ENCODE measurements around the gene ELFN2.
"Not testable (repeated sequence)": the region's sequence is repeated elsewhere in the genome, so short reads cannot be mapped to it uniquely, and the experiment has no call there.

The ELFN2 gene

DNA sequence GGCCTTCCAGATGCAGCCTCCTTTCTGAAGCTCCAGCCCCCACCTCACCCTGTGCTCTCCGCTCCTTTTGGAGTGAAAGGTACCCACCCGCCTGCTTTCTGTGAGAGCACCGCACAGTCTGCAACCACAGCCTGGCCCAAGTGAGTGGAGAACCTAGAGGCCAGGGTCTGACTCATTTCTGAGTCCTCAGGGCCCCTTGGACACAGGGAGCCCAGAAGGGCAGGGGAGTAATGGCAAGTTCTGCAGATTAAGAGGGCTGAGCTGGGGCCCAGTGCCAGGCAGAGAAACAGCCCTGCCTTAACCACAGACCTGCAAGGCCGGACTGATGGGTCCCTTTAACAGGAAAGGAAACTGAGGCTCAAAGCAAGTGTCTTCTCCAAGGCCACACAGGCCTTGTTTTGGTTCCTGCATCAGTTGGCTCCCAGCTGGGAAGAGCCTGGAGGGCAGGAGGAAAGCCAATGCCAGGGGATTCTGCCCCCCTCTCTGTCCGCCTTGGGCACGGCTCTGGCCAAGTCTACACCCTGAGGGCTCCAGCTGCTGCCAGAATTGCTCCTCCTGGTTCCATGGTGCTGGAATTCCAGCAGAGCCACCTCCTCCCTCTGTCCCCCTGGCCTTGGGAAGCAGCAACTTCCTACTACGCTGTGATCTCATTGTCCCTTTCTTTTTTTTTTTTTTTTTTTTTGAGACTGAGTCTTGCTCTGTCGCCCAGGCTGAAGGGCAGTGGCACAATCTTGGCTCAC is 89.9 kb downstream of the ELFN2 start:
- CTCF ChIA-PET = no interaction called here
- no peak for DNase-seq
- Mint-ChIP-seq H3K27me3 (peaks cover 93% of the 10 kb centered on the region), H3K4me1 (peaks cover 8% of the 10 kb centered on the region), H3K4me3 (no peak overlapping the region), H3K9me3 (no peaks in the 10 kb centered on the region), H3K27ac (no peak overlapping the region), H3K36me3 (no peaks in the 10 kb centered on the region)

DNA sequence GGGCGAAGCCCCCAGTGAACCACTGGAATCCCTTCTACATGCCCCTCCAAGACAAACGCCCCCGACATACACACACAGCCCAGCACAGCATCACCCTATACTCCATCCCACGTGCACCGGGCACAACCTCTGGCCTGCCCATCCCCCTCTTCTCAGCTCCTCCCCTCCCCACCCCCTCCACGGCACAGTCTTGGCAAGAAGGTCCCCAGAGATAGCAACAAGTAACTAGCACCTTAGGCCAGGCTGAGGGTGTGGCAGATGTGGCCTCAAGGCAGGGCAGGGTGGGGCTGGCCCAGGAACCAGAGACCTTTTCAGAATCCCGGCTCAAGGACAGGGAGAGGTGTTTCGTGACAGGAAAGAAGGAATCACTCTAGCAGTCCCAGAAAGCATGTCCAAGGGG is 90.7 kb downstream of the ELFN2 start:
- no peak for DNase-seq
- no peak overlapping the region for H3K4me3 Mint-ChIP-seq
- CTCF ChIA-PET = no interaction called here
- H3K36me3 Mint-ChIP-seq = no peaks in the 10 kb centered on the region
- H3K27me3 Mint-ChIP-seq = peaks cover 94% of the 10 kb centered on the region
- no peak overlapping the region for H3K27ac Mint-ChIP-seq
- peaks cover 8% of the 10 kb centered on the region for H3K4me1 Mint-ChIP-seq
- H3K9me3 Mint-ChIP-seq = no peaks in the 10 kb centered on the region

DNA sequence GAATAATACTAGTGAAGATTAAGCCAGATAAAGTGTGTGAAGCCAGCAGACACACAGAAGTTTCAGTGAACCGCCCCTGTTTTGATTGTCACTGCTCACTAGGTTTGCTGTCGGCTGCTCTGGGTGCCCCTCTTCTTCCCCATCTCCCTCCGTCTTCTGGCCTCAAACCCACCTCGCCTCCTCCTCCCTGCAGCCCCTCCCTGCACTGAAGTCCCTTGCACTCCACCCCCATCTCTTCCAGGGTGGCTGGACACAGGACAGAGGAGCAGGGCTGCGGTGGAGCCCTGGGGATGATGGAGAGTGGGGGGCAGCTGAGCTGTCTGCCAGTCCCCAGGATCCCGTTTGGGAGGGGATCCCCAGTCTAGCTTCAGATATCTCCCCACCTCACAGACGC is 91.5 kb downstream of the ELFN2 start:
- CTCF ChIA-PET = no interaction called here
- H3K4me3 Mint-ChIP-seq = no peak overlapping the region
- DNase-seq = no peak
- no peaks in the 10 kb centered on the region for H3K36me3 Mint-ChIP-seq
- H3K27ac Mint-ChIP-seq = no peak overlapping the region
- peaks cover 95% of the 10 kb centered on the region for H3K27me3 Mint-ChIP-seq
- no peaks in the 10 kb centered on the region for H3K9me3 Mint-ChIP-seq
- H3K4me1 Mint-ChIP-seq = peaks cover 8% of the 10 kb centered on the region

DNA sequence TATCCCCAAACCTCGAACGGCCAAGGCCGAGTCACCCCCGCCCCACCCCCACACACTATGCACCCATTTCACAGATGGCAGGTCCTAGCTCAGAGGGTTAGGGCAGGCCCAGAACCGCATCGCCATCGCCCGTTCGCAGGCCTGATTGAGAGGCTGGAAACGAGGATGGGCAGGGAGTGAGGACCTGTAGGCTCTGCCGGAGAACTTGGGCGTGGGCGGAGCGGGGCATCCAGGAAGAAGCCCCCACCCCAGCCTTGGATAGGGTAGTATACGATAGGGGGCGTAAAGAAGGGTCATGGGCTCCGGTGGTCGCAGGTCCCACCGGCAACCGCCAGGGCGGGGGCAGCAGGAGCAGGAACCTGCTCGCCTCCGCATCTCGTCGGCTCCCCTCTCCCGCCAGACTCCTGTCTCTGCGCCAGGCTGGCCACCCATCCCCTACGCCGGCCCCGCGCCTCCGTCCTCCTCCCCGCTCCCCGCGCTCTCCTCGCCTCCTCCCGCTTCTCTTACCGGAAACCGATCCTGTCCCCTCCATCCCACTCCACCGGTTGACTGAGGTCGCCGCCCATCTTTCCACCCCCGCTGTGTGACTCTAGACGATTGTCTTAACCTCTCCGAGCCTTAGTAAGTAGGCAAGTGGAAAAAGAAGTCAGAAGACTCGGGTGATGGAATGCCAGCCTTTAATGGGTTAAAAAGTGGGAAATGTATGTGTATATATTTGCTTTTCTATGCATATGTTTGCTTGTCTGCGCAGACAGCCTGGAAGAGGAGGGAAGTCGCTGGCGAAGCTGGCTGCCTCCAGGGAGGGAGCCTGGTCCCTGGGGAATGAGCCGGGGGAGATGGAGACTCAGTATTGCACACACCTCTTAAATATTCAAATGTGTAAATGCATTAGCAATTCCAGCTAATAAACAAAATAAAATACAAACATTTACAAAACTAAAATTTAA is 92.1 kb downstream of the ELFN2 start:
- Mint-ChIP-seq H3K4me3 (no peak overlapping the region), H3K4me1 (peaks cover 8% of the 10 kb centered on the region), H3K27me3 (peaks cover 95% of the 10 kb centered on the region), H3K36me3 (no peaks in the 10 kb centered on the region), H3K9me3 (no peaks in the 10 kb centered on the region), H3K27ac (no peak overlapping the region)
- CTCF ChIA-PET = interaction anchor here (0.6 to 1.7 kb wide), 5 partner anchors 11 to 151 kb away, joined by 3 to 5 read pairs (median 3); partner anchors contain the start of gene MFNG
- DNase-seq = no peak

DNA sequence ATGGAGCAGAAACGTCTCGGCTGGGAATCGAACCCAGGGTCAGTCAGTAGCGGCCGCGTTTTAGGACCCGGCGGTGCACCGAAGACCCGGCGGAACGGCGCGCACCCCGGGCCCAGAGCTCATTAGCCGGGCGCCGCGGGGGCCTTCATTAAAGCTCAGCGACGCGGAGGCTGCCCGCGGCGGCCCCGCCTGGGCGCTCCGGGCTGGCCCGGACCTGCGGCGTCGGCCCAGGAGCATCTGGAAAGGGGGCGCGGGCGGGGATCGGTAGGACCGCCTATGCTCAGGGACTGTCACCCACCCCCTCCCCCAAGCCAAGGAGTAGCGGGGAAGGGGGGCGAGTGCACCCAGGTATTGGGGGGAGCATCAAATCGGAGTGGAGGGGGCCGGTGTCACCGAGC is 92.8 kb downstream of the ELFN2 start:
- no peak overlapping the region for H3K4me3 Mint-ChIP-seq
- CTCF ChIA-PET = interaction anchor here (0.6 to 1.7 kb wide), 6 partner anchors 10 to 760 kb away, joined by 3 to 5 read pairs (median 3); partner anchors contain the start of gene MFNG
- H3K36me3 Mint-ChIP-seq = no peaks in the 10 kb centered on the region
- no peaks in the 10 kb centered on the region for H3K9me3 Mint-ChIP-seq
- no peak for DNase-seq
- peaks cover 8% of the 10 kb centered on the region for H3K4me1 Mint-ChIP-seq
- H3K27ac Mint-ChIP-seq = no peak overlapping the region
- peaks cover 97% of the 10 kb centered on the region for H3K27me3 Mint-ChIP-seq

DNA sequence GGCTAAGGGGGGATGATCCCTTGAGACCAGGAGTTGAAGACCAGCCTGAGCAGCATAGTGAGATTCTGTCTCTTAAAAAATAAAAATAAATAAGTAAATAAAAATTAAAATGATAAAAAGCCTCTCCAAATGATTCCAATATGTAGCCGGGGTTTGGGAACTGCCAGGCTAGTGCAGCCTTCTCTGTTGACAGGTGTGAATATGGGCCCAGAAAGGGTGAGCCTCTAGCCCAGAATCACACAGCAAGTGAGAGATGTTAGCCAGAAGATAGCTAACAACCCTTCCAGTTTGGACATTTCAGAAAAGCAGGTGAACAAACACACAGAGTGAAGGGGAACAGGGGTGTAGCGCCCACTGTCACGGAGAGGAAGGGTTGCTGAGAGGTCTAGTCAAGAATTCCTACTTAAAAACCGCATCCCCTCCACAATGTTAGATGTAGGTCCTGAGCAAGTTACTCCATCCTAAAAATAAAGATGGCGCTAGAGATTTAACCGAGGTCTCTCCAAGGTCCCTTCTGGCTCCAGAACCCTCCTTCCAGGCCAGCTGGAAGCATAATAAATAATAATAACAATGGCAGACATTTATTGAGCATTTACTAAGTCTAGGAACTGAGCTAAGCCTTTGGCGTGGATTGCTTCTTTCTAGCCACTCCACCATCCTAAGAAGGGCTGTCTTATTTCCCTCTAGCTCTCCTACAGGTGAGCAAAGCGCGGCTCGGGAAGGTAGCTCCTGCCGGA is 93.4 kb downstream of the ELFN2 start:
- no peak overlapping the region for H3K27ac Mint-ChIP-seq
- H3K27me3 Mint-ChIP-seq = peaks cover 99% of the 10 kb centered on the region
- H3K4me1 Mint-ChIP-seq = peaks cover 8% of the 10 kb centered on the region
- DNase-seq = no peak
- no peaks in the 10 kb centered on the region for H3K36me3 Mint-ChIP-seq
- H3K9me3 Mint-ChIP-seq = no peaks in the 10 kb centered on the region
- CTCF ChIA-PET = interaction anchor here (0.6 to 1.7 kb wide), 7 partner anchors 10 to 761 kb away, joined by 3 to 5 read pairs (median 3); partner anchors contain the start of gene MFNG
- H3K4me3 Mint-ChIP-seq = no peak overlapping the region

DNA sequence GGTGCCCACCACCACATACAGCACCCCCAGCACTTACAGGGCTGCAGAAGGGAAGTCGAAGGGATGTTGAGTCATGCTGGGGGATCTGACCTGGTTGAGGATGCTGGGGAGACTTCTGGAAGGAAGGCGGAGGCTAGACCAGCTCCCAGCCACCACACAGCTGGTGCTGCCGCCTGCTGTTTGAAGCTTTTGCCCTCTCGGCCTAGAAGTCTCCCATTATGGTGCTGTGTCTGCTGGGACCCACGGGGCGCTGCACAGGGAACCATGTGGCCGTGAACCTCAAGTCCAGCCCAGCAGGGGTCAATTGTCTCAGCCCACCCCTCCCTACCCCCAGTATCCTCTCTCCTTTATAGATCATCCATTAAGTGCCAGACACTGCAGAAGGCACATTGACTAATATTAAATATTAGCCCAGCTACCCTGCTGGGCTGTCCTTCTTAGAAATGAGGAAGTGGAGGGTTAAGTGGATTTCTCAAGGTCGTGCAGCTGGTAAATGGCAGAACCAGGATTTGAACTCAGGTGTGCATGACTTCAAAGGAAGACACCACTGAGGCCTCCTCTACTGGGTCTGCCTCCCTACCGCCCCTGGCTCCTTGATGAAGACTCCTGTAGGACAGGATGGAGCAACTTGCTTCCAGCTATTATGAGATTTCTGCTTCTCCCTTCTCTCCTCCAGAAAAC is 95.3 kb downstream of the ELFN2 start:
- DNase-seq = no peak
- no peaks in the 10 kb centered on the region for H3K9me3 Mint-ChIP-seq
- H3K27me3 Mint-ChIP-seq = peaks cover 100% of the 10 kb centered on the region
- peaks cover 8% of the 10 kb centered on the region for H3K4me1 Mint-ChIP-seq
- no peaks in the 10 kb centered on the region for H3K36me3 Mint-ChIP-seq
- H3K4me3 Mint-ChIP-seq = no peak overlapping the region
- CTCF ChIA-PET = interaction anchor here (1.0 to 2.5 kb wide), 6 partner anchors 9 to 214 kb away, joined by 3 to 15 read pairs (median 4); no protein-coding TSS in a partner anchor
- H3K27ac Mint-ChIP-seq = no peak overlapping the region

DNA sequence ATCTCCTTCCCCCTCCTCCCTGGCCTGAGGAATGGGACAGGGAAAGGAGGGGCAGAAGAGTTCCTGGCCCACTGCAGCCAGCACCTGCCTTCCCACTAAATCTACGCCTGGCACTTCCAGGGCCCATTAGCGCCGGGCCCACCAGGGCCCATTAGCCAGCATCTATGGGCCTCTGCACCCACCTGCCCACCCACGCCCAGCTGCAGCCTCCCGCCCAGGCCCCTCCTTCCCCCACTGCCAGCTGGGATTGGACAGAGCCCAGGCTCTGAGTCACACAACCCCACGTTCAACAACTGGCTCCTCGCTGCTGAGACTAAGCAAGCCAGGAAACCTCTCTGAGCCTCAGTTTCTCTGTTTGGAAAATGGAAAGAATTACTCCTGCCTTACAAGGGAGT is 96.2 kb downstream of the ELFN2 start:
- no peaks in the 10 kb centered on the region for H3K36me3 Mint-ChIP-seq
- H3K4me1 Mint-ChIP-seq = peaks cover 8% of the 10 kb centered on the region
- H3K27me3 Mint-ChIP-seq = peaks cover 100% of the 10 kb centered on the region
- no peaks in the 10 kb centered on the region for H3K9me3 Mint-ChIP-seq
- CTCF ChIA-PET = interaction anchor here (1.1 to 2.5 kb wide), 5 partner anchors 10 to 127 kb away, joined by 3 to 15 read pairs (median 4); no protein-coding TSS in a partner anchor
- DNase-seq = no peak
- no peak overlapping the region for H3K27ac Mint-ChIP-seq
- H3K4me3 Mint-ChIP-seq = no peak overlapping the region

DNA sequence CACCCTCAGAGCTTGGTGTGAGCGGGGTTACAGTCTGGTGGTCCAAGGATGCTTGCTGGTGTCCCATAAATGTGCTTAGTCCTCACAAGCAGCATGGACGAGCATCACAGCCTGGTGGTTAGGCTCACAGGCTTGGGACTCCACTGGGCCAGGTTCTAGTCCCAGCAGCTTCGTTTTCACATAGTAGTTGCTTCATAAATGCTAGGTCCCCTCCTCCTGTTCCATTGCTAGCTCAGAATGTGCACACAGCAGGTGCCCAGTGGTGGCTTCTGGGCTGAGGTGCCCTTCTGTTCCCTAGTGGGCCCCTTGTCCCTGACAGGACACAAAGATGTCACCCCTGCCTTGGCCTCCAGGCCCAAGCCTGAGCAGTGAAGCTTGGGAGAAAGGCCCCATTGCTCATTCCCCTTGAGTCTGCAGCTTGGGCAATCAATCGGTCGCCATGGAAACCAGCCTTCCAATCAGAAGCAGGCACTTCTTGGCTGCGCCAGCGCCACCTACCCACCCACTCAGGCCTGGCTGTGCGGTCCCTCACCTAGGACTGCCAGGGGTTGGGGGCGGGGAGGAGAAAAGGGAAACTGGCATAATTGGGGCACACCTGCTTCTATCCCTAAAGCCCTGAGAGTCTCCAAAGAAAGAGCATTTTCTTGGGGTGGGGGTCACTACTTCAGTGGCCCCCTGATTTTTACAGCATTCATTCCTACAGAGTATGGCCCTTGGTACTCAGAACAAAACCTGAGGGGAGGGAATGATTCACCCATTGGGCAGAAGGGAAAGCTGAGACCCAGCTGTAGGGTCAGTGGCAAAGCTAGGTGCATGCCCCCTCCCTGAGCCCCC is 96.9 kb downstream of the ELFN2 start:
- Mint-ChIP-seq H3K4me3 (no peak overlapping the region), H3K27ac (no peak overlapping the region)
- CTCF ChIA-PET = interaction anchor here (1.1 to 2.5 kb wide), 5 partner anchors 10 to 128 kb away, joined by 3 to 15 read pairs (median 4); no protein-coding TSS in a partner anchor

DNA sequence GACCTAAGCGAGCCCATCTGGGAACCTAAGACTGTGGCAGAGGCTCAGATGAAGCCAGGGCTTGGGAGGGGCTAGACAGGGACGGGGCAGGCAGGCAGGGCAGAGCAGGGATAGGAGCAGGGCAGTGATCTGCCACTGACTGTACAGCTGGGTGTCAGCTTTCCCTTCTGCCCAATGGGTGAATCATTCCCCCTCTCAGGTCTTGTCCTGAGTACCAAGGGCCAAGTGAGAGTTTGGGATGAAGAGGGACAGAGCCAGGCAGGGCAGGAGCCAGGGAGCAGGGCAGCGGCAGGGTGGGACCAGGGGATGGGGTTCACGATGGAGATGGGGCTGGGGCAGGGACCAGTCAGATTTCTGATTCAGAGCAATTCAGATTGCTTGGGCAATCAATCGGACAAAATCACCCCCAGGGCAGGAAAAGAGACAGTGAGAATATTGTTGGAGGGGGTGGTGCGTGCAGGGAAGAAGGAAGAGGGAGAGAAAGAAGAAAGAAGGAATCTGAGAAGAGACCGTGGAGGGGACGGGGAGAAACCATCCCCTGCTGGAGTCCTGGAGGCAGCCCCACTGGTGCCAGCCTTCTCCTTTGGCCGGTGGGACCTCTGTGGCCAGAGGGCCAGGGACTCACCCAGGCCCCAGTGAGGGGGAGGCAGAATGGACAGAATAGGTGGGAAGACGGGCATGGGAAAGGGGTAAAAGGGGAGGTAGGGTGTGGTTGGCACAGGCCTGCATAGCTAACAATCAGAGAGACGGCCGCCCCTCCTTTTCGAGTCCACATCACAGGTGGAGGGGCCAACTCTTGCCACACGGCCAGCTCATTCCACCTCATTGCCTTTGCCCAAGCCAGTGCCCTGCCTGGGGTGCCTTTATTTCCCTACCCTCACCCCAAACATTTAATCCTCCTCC is 97.8 kb downstream of the ELFN2 start:
- CTCF ChIA-PET = interaction anchor here (1.1 to 1.5 kb wide), 3 partner anchors 13 to 128 kb away, joined by 3 to 5 read pairs (median 4); no protein-coding TSS in a partner anchor
- Mint-ChIP-seq H3K9me3 (no peaks in the 10 kb centered on the region), H3K4me3 (no peak overlapping the region), H3K36me3 (no peaks in the 10 kb centered on the region), H3K27ac (no peak overlapping the region), H3K27me3 (peaks cover 100% of the 10 kb centered on the region), H3K4me1 (peaks cover 4% of the 10 kb centered on the region)
- no peak for DNase-seq

More for the DNA sequence above, 96.9 kb downstream of the ELFN2 start:
- H3K9me3 Mint-ChIP-seq = no peaks in the 10 kb centered on the region
- H3K4me1 Mint-ChIP-seq = peaks cover 7% of the 10 kb centered on the region
- no peaks in the 10 kb centered on the region for H3K36me3 Mint-ChIP-seq
- peaks cover 100% of the 10 kb centered on the region for H3K27me3 Mint-ChIP-seq
- peak; percentile 56 for DNase-seq

DNA sequence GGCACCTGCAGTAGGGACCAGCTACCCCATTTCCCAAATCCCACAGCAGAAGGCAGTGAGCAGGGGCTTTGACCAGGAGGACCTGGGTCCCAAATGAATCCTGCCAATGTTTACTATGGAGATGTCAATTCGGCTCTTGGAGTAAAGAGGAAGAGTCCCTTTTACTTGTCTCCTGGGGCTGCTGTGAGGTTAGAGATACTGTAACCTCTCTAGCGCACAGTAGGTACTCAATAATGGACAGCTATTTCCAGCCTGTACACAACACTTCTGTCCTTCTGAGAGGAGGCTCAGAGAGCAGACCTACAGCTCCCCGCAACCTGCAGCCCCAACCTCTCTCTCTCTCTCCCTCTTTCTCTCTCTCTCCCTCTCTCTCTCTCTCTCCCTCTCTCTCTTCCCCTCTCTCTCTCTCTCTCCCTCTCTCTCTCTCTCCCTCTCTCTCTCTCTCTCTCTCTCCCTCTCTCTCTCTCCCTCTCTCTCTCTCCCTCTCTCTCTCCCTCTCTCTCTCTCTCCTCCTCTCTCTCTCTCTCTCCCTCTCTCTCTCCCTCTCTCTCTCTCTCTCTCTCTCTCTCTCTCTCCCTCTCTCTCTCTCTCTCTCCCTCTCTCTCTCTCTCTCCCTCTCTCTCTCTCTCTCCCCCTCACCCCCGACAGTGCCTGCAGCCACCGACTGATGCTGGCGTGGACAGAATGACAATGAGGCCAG is 98.6 kb downstream of the ELFN2 start:
- not testable (repeated sequence) for H3K4me3 Mint-ChIP-seq, H3K27ac Mint-ChIP-seq, DNase-seq, H3K36me3 Mint-ChIP-seq, H3K9me3 Mint-ChIP-seq, H3K4me1 Mint-ChIP-seq
- CTCF ChIA-PET = interaction anchor here (1.5 kb wide), 1 partner anchor 100 kb away, joined by 5 read pairs; no protein-coding TSS in a partner anchor
- H3K27me3 Mint-ChIP-seq = peaks cover 100% of the 10 kb centered on the region
